ENCODE data around the gene WDR33.

- TF ChIP-seq YY1 (IDR thresholded peaks at IDR 0.05; ENCODE audit: insufficient read depth, insufficient read length) (no peak), ZNF274 (IDR thresholded peaks at IDR 0.05; ENCODE audit: low read depth, low read length) (no peak)
Measured at GRCh38 chr2:127698553-127699355, 112.2 kb downstream of the WDR33 start.
